CD14-positive monocyte (primary cell): ENCODE data around the gene NFATC1. TPM values are rescaled to one million over a fixed set of nuclear protein-coding genes. Genes with fewer than 3 reads are reported as not detected.

Source experiments
- DNase-seq, 3 donors: peaks; one replicate each; pipeline ENCODE4 v3.0.0-alpha.2; 2011 to 2022
- H2AFZ ChIP-seq: 2 replicates; pipeline ENCODE4 v1.6.0; 2012; ENCODE audit warnings: mild to moderate bottlenecking, low read depth, low read length, inconsistent platforms; ENCODE audit not compliant: insufficient read depth, poor library complexity, severe bottlenecking
- H3K27ac ChIP-seq, 2 donors: 1 replicate in 1 of 2; 2 replicates in 1 of 2; pipeline ENCODE4 v1.5.1; 2012 to 2013; ENCODE audit warnings: low read length in 2 of 2, control low read depth in 1 of 2, inconsistent platforms in 1 of 2, low read depth in 1 of 2, mild to moderate bottlenecking in 1 of 2
- H3K27me3 ChIP-seq, 2 donors: one replicate each; pipeline versions ENCODE4 v1.6.0 to v1.6.1; 2011 to 2013; ENCODE audit warnings: low read length in 2 of 2; ENCODE audit not compliant: control insufficient read depth in 2 of 2, insufficient read depth in 2 of 2
- H3K36me3 ChIP-seq, 2 donors: replicated peaks in 1 of 2; 1 replicate in 1 of 2; 2 replicates in 1 of 2; pipeline versions ENCODE4 v1.5.1 to v1.6.1; 2012 to 2013; ENCODE audit warnings: low read length in 2 of 2, control low read depth in 1 of 2, inconsistent platforms in 1 of 2, mild to moderate bottlenecking in 1 of 2; ENCODE audit not compliant: insufficient read depth in 2 of 2, control insufficient read depth in 1 of 2
- H3K4me1 ChIP-seq, 2 donors: 1 replicate in 1 of 2; 2 replicates in 1 of 2; pipeline versions ENCODE4 v1.5.1 to v1.6.1; 2012 to 2013; ENCODE audit warnings: low read length in 2 of 2, control low read depth in 1 of 2, inconsistent platforms in 1 of 2, mild to moderate bottlenecking in 1 of 2, moderate library complexity in 1 of 2; ENCODE audit not compliant: insufficient read depth in 2 of 2, control insufficient read depth in 1 of 2
- H3K4me2 ChIP-seq: replicated peaks from 2 replicates; pipeline ENCODE3; 2012; ENCODE audit warnings: low read length, moderate library complexity, mild to moderate bottlenecking; ENCODE audit not compliant: poor library complexity, severe bottlenecking; ENCODE audit errors: extremely low read depth
- H3K4me3 ChIP-seq, 3 experiments: fragments of 200-600 bp in 1 of 3; sonication (generic) in 1 of 3; replicated peaks in 1 of 3; 1 replicate in 2 of 3; 2 replicates in 1 of 3; pipeline ENCODE4 v1.5.1; 2011 to 2013; ENCODE audit warnings: low read length in 3 of 3, mild to moderate bottlenecking in 3 of 3, control low read depth in 2 of 3, low read depth in 2 of 3, inconsistent platforms in 1 of 3, moderate library complexity in 1 of 3
- H3K79me2 ChIP-seq: 2 replicates; pipeline ENCODE4 v1.6.0; 2012; ENCODE audit warnings: mild to moderate bottlenecking, control low read depth, inconsistent platforms, low read length, moderate library complexity; ENCODE audit not compliant: insufficient read depth
- H3K9ac ChIP-seq: 2 replicates; pipeline ENCODE4 v1.6.0; 2017; ENCODE audit warnings: low read length, mild to moderate bottlenecking; ENCODE audit not compliant: insufficient read depth, poor library complexity, severe bottlenecking
- H3K9me3 ChIP-seq, 2 donors: replicated peaks in 1 of 2; 1 replicate in 1 of 2; 2 replicates in 1 of 2; pipeline versions ENCODE4 v1.5.1 to v1.6.1; 2012 to 2013; ENCODE audit warnings: low read length in 2 of 2, control low read depth in 1 of 2; ENCODE audit not compliant: control insufficient read depth in 1 of 2, insufficient read depth in 1 of 2
- H4K20me1 ChIP-seq: 2 replicates; pipeline ENCODE4 v1.6.0; 2012; ENCODE audit warnings: mild to moderate bottlenecking, low read length, control low read depth, moderate library complexity; ENCODE audit not compliant: insufficient read depth
- H3K27ac Mint-ChIP-seq, 7 donors: one replicate each; pipeline ENCODE4 v1.8.0; 2020; ENCODE audit warnings: mild to moderate bottlenecking in 7 of 7, mixed read lengths in 7 of 7, moderate library complexity in 6 of 7, inconsistent platforms in 2 of 7
- H3K27me3 Mint-ChIP-seq, 3 donors: one replicate each; pipeline ENCODE4 v1.8.0; 2021 to 2022; ENCODE audit warnings: low read depth in 3 of 3, mild to moderate bottlenecking in 3 of 3, mixed read lengths in 3 of 3, moderate library complexity in 3 of 3, inconsistent platforms in 1 of 3
- H3K36me3 Mint-ChIP-seq, 2 donors: one replicate each; pipeline ENCODE4 v1.8.0; 2020; ENCODE audit warnings: mixed read lengths in 2 of 2, inconsistent platforms in 1 of 2, mild to moderate bottlenecking in 1 of 2
- H3K4me1 Mint-ChIP-seq: one replicate; pipeline ENCODE4 v1.8.0; 2020; ENCODE audit warnings: mild to moderate bottlenecking, mixed read lengths
- H3K4me3 Mint-ChIP-seq, 2 donors: one replicate each; pipeline ENCODE4 v1.8.0; 2020; ENCODE audit warnings: mild to moderate bottlenecking in 2 of 2, mixed read lengths in 2 of 2, moderate library complexity in 1 of 2
- H3K9me3 Mint-ChIP-seq, 7 donors: one replicate each; pipeline ENCODE4 v1.8.0; 2020 to 2022; ENCODE audit warnings: mixed read lengths in 7 of 7, mild to moderate bottlenecking in 6 of 7, moderate library complexity in 6 of 7, inconsistent platforms in 2 of 7
- WGBS: methylation state at CpG from one replicate; pipeline ENCODE4 v1.1.5; 2013; ENCODE audit warnings: missing lambda C conversion rate; ENCODE audit not compliant: insufficient coverage; 5-methylcytosine and 5-hydroxymethylcytosine counted together
- intact Hi-C, 2 donors: fragments of 100-400 bp; cut with micrococcal nuclease; formaldehyde crosslinking; loops; one replicate each; pipeline versions ENCODE4 v1.15.0 to v1.15.1; 2023
- polyA plus RNA-seq, 3 donors: library from polyadenylated mRNA; depleted of rRNA in 1 of 3; unstranded in 2 of 3; stranded (reverse) in 1 of 3; fragments of 300-500 nt in 2 of 3; fragments of >200 nt in 1 of 3; fragmentation: Illumina TruSeq in 2 of 3; gene quantifications; 1 replicate in 2 of 3; 2 replicates in 1 of 3; pipeline ENCODE4 v1.2.3, GENCODE V29; 2012 to 2021
- TF ChIP-seq, protein P1 (sequence below): fragments of 200-600 bp; IDR thresholded peaks from one replicate; pipeline ENCODE4 v1.8.0; 2022; ENCODE audit warnings: antibody characterized with exemption, mild to moderate bottlenecking

The NFATC1 gene
- polyA plus RNA-seq, 3 donors: 7.8 to 10.7 (median 8.3) TPM

DNA sequence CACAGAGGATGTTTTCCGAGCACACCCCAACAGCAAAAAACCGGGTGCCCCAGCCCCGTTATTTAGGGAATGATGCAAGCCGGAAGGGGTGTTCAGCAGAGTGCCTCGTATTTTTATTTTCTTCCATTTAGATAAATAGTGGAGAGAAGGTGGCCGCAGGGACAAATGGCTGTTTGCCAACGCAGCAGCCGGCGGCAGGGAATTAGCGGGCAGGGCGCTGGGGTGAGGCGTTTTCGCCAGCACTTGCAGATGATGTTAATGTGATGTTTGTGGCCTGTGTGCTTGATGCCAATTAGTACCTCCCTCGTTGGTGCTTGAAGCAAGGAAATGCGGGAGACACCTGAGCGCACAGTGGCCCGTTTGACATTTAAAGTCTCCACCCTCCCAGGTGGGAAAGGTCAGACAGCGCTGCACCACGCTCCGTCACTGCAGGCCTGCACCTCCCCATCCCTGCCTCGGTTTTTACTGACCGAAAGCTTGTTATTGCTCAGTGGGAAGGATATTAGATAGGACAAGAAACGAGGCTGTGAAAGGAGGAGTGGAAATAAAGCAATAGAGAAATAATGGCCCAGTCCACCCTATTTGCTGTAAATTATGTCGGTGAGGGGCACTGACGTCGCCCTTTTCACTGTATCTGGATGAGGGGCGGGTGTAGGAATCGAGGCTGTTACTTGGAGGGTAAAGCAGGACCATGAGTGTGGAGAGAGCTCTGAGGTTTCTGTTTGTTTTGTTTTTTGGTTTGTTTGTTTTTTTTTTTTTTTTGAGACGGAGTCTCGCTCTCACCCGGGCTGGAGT, 39.1 kb downstream of the NFATC1 start:
- H3K4me1 ChIP-seq: no peaks in the 10 kb centered on the region

DNA sequence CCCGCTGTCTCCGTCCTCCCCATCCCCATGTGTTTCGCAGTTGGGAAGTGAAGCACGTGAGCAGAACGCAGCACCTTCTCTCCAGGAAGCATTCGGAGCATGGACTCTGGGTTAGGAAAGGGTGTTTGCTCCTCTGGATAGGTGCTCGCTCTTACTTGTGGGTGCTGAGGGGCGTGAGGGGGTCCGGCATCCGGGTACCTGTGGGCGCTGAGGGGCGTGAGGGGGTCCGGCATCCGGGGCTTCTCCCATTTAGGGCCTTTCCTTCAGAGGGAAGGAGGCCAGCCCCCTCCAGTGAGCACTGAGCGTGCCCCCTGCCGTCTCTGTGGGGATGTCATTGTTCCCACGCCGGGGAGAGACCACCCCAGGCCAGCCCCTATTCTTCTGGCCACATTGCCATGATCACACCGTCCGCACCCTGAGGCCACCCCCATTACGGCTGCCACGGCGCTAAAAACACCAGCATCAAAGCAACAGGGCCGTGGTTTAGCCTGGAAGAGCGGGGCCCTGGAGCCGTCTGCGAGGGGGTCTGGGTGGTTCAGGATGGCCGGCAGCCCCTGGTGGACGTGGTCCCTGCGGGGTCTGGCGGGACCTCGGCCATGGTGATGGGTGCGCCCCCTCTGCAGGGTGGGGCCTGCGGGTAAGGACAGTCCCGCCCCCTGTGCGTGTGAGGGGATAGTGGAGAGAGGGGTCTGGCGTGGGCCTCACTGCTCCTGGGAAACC, 41.0 kb downstream of the NFATC1 start:
- H3K4me1 Mint-ChIP-seq: no peaks in the 10 kb centered on the region
- peaks cover 0 to 2% (median 0%) of the 10 kb centered on the region in 3 donors for H3K27me3 Mint-ChIP-seq
- TF ChIP-seq, protein P1, sequence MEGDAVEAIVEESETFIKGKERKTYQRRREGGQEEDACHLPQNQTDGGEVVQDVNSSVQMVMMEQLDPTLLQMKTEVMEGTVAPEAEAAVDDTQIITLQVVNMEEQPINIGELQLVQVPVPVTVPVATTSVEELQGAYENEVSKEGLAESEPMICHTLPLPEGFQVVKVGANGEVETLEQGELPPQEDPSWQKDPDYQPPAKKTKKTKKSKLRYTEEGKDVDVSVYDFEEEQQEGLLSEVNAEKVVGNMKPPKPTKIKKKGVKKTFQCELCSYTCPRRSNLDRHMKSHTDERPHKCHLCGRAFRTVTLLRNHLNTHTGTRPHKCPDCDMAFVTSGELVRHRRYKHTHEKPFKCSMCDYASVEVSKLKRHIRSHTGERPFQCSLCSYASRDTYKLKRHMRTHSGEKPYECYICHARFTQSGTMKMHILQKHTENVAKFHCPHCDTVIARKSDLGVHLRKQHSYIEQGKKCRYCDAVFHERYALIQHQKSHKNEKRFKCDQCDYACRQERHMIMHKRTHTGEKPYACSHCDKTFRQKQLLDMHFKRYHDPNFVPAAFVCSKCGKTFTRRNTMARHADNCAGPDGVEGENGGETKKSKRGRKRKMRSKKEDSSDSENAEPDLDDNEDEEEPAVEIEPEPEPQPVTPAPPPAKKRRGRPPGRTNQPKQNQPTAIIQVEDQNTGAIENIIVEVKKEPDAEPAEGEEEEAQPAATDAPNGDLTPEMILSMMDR: no peak
- Histone ChIP-seq H2AFZ (no peak overlapping the region), H3K9me3 (no peaks in the 10 kb centered on the region), H3K79me2 (no peaks in the 10 kb centered on the region), H3K4me3 (no peak overlapping the region), H3K27ac (no peak overlapping the region), H3K9ac (no peak overlapping the region), H3K36me3 (peaks cover 29 to 71% of the 10 kb centered on the region in 2 donors), H3K27me3 (no peaks in the 10 kb centered on the region), H3K4me1 (no peaks in the 10 kb centered on the region), H4K20me1 (peaks cover 73% of the 10 kb centered on the region), H3K4me2 (no peak overlapping the region)
- WGBS: 95% methylated on average over 22 of the region's 37 CpGs
- intact Hi-C loops: no loop called here
- DNase-seq: no peak
- peaks cover 51 to 71% of the 10 kb centered on the region in 2 donors for H3K36me3 Mint-ChIP-seq
- no peak overlapping the region for H3K4me3 Mint-ChIP-seq
- no peaks in the 10 kb centered on the region for H3K9me3 Mint-ChIP-seq
- H3K27ac Mint-ChIP-seq: no peak overlapping the region

More for the DNA sequence above, 39.1 kb downstream of the NFATC1 start:
- Histone ChIP-seq H3K27me3 (no peaks in the 10 kb centered on the region), H3K36me3 (peaks cover 28 to 52% of the 10 kb centered on the region in 2 donors), H3K27ac (no peak overlapping the region), H3K9ac (no peak overlapping the region), H3K4me2 (no peak overlapping the region), H3K9me3 (no peaks in the 10 kb centered on the region), H3K79me2 (peaks cover 3% of the 10 kb centered on the region), H3K4me3 (no peak overlapping the region), H4K20me1 (peaks cover 70% of the 10 kb centered on the region), H2AFZ (no peak overlapping the region)
- H3K4me3 Mint-ChIP-seq: no peak overlapping the region
- peaks cover 46 to 61% of the 10 kb centered on the region in 2 donors for H3K36me3 Mint-ChIP-seq
- no peak for DNase-seq
- peaks cover 6% of the 10 kb centered on the region for H3K4me1 Mint-ChIP-seq
- TF ChIP-seq, protein P1: no peak
- WGBS: 97% methylated on average over 23 of the region's 31 CpGs
- no peaks in the 10 kb centered on the region for H3K9me3 Mint-ChIP-seq
- H3K27ac Mint-ChIP-seq: peak overlapping the region in 1 of 7 donors; percentile 54
- intact Hi-C loops: no loop called here
- peaks cover 0 to 2% (median 0%) of the 10 kb centered on the region in 3 donors for H3K27me3 Mint-ChIP-seq
